K562 (cell line): ENCODE data around the gene SEPTIN12.

Experiments
- ATF2 ChIP-seq: sonication (generic); formaldehyde crosslinking; IDR thresholded peaks from 2 replicates; pipeline ENCODE4 v1.8.1; 2022; ENCODE audit warnings: missing genetic modification reagents
- CTCF ChIP-seq, 3 experiments: IDR thresholded peaks in 2 of 3; conservative IDR thresholded peaks in 1 of 3; 2 replicates each; pipeline ENCODE4 v1.5.1; 2011 to 2012; ENCODE audit warnings: low read length in 3 of 3, mild to moderate bottlenecking in 3 of 3, control low read depth in 2 of 3, improper control_type of control experiment in 1 of 3, inconsistent platforms in 1 of 3, low read depth in 1 of 3, mixed read lengths in 1 of 3, moderate library complexity in 1 of 3; ENCODE audit not compliant: insufficient read depth in 2 of 3
- MTA1 ChIP-seq: fragments of 450-650 bp; IDR thresholded peaks from 2 replicates; pipeline ENCODE4 v1.6.1; 2017; ENCODE audit warnings: borderline replicate concordance
- POLR2AphosphoS5 ChIP-seq: IDR thresholded peaks from 2 replicates; pipeline ENCODE4 v1.6.1; 2011; ENCODE audit warnings: mild to moderate bottlenecking, low read depth, low read length, moderate library complexity; ENCODE audit not compliant: control insufficient read depth, insufficient read depth
- RB1 ChIP-seq: fragments of 450-650 bp; IDR thresholded peaks from 2 replicates; pipeline ENCODE4 v1.6.1; 2017; ENCODE audit warnings: low read depth, mild to moderate bottlenecking
- ZHX1 ChIP-seq: fragments of 150-350 bp; conservative IDR thresholded peaks from 2 replicates; pipeline ENCODE4 v1.6.1; 2014; ENCODE audit warnings: low read length
- ZNF699 ChIP-seq: fragments of 250-450 bp; sonication (Bioruptor Pico); IDR thresholded peaks from 2 replicates; pipeline ENCODE4 v1.8.0; 2021; ENCODE audit warnings: mild to moderate bottlenecking, moderate library complexity; ENCODE audit not compliant: insufficient replicate concordance
- ZNF764 ChIP-seq: fragments of 250-450 bp; sonication (Bioruptor Pico); IDR thresholded peaks from 2 replicates; pipeline ENCODE4 v1.4.0; 2020; ENCODE audit warnings: low read depth, mild to moderate bottlenecking, moderate library complexity
- TF ChIP-seq, protein P1 (sequence below): fragments of 450-650 bp; IDR thresholded peaks from 2 replicates; pipeline ENCODE4 v1.6.1; 2017; ENCODE audit warnings: mild to moderate bottlenecking, moderate library complexity

DNA sequence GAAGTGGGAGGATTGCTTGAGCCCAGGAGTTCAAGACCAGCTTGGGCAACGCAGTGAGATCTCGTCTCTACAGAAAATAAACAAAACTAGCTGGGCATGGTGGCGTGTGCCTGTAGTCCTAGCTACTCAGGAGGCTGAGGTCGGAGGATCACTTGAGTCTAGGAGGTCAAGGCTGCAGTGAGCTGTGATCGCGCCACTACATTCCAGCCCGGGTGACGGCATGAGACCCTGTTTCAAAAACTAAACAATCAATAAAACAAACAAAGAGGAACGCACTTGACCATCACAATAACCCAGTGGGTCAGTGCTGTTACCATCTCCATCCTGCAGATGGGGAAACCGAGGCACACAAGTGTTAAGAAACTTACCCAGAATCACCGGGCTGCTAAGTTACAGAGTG, 34.9 kb downstream of the SEPTIN12 start:
- no peak for TF ChIP-seq RB1
- no peak for TF ChIP-seq ZNF764 (CRISPR knock-in tag)
- TF ChIP-seq CTCF (IDR thresholded peaks at IDR 0.05 in 2 of 3, conservative IDR thresholded peaks at IDR 0.05 in 1 of 3; ENCODE audit: insufficient read depth in 2 of 3, low read depth in 1 of 3, low read length in 3 of 3), result no peak
- TF ChIP-seq ATF2, result no peak
- TF ChIP-seq POLR2AphosphoS5, result no peak
- TF ChIP-seq ZHX1, result no peak
- TF ChIP-seq, protein P1, sequence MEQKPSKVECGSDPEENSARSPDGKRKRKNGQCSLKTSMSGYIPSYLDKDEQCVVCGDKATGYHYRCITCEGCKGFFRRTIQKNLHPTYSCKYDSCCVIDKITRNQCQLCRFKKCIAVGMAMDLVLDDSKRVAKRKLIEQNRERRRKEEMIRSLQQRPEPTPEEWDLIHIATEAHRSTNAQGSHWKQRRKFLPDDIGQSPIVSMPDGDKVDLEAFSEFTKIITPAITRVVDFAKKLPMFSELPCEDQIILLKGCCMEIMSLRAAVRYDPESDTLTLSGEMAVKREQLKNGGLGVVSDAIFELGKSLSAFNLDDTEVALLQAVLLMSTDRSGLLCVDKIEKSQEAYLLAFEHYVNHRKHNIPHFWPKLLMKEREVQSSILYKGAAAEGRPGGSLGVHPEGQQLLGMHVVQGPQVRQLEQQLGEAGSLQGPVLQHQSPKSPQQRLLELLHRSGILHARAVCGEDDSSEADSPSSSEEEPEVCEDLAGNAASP, result no peak
- TF ChIP-seq MTA1, result no peak
- no peak for TF ChIP-seq ZNF699 (CRISPR knock-in tag)
